ENCODE data around the gene TSC22D1.

- TF ChIP-seq POLR2A (IDR thresholded peaks at IDR 0.05; ENCODE audit: low read depth, low read length): no peak
- TF ChIP-seq MXI1 (IDR thresholded peaks at IDR 0.05; ENCODE audit: borderline replicate concordance, low read depth, low read length): no peak
- TF ChIP-seq CTCF (conservative IDR thresholded peaks at IDR 0.05; ENCODE audit: low read depth, low read length): no peak
- TF ChIP-seq USF2 (IDR thresholded peaks at IDR 0.05; ENCODE audit: low read depth, low read length): no peak
- TF ChIP-seq RFX5 (IDR thresholded peaks at IDR 0.05; ENCODE audit: low read depth, low read length): no peak
- no peak for TF ChIP-seq RCOR1 (IDR thresholded peaks at IDR 0.05; ENCODE audit: insufficient replicate concordance, low read length)
- no peak for TF ChIP-seq RAD21 (IDR thresholded peaks at IDR 0.05; ENCODE audit: low read length)
- no peak for TF ChIP-seq NFE2L2 (IDR thresholded peaks at IDR 0.05; ENCODE audit: low read depth, low read length)
Observed at GRCh38 chr13:44498969-44499368, 77.2 kb downstream of the TSC22D1 start.

Measured in IMR-90 (cell line).